ENCODE data around the gene LCOR.

- TF ChIP-seq CTCF (CRISPR knock-in tag; IDR thresholded peaks at IDR 0.05): peak; percentile 28; the same call in 1 of the 2 replicates
- no peak for TF ChIP-seq ZNF607 (CRISPR knock-in tag; IDR thresholded peaks at IDR 0.05; ENCODE audit: borderline replicate concordance)
- no peak for TF ChIP-seq CREBL2 (CRISPR knock-in tag; IDR thresholded peaks at IDR 0.05; ENCODE audit: borderline replicate concordance)
- TF ChIP-seq CHD2 (IDR thresholded peaks at IDR 0.05; ENCODE audit: low read depth, low read length): no peak
- no peak for TF ChIP-seq ZNF639 (CRISPR knock-in tag; conservative IDR thresholded peaks at IDR 0.05)
- TF ChIP-seq ZNF558 (CRISPR knock-in tag; IDR thresholded peaks at IDR 0.05; ENCODE audit: borderline replicate concordance): no peak
- TF ChIP-seq ZNF839 (CRISPR knock-in tag; IDR thresholded peaks at IDR 0.05; ENCODE audit: borderline replicate concordance): no peak
- TF ChIP-seq NFE2 (CRISPR knock-in tag; IDR thresholded peaks at IDR 0.05): no peak
- TF ChIP-seq MYC (CRISPR knock-in tag; IDR thresholded peaks at IDR 0.05; ENCODE audit: borderline replicate concordance): no peak
- no peak for TF ChIP-seq PBX2 (CRISPR knock-in tag; IDR thresholded peaks at IDR 0.05)
Measured at GRCh38 chr10:96820765-96821164, 11.3 kb upstream of the LCOR start.
